T1000 (cell line): ENCODE measurements around the gene PCDHGA10.
"Not testable (repeated sequence)": the region's sequence is repeated elsewhere in the genome, so short reads cannot be mapped to it uniquely, and the experiment has no call there.

Experiments used
- DNase-seq: peaks from one replicate; lab custom pipeline; 2025; ENCODE audit warnings: mixed read lengths; lab: John Stamatoyannopoulos, UW

Gene PCDHGA10

DNA sequence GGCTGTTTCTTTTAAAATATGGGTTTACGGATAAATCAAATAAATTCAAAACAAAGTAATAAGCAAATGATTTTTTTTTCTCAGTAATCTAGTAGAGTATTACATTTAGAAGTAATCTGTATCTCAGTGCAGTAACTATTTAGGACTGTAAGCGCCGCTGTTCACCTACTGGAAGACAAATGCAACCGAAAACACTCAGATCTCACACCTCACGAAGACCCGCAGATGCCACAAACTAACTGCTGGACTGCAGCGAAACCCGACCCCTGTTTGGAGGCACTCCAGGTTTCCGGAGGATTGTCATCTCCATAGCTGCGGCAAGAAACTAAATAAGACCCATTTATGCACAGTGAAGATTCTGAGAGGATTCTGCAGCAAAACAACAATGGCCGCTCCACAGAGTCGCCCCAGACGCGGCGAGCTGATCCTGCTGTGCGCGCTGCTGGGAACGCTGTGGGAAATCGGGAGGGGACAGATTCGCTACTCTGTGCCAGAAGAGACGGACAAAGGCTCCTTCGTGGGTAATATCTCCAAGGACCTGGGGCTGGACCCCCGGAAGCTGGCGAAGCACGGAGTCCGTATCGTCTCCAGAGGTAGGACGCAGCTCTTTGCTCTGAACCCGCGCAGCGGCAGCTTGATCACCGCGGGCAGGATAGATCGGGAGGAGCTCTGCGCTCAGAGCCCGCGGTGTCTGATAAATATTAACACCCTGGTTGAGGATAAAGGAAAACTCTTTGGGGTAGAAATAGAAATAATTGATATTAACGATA is 20.2 kb upstream of the PCDHGA10 start, which contains the start of gene PCDHGA8:
Gene PCDHGA8, plus strand, starts transcription at position 205 of the 770 bp plus-strand sequence. Its CDS starts 181 bp downstream, at position 386.
- DNase-seq: no peak

DNA sequence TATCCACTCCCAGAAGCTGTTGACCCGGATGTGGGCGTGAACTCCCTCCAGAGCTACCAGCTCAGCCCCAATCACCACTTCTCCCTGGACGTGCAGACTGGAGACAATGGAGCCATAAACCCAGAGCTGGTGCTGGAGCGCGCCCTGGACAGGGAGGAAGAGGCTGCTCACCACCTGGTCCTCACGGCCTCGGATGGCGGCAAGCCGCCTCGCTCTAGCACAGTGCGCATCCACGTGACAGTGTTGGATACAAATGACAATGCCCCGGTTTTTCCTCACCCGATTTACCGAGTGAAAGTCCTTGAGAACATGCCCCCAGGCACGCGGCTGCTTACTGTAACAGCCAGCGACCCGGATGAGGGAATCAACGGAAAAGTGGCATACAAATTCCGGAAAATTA is 19.5 kb upstream of the PCDHGA10 start:
- DNase-seq: no peak

DNA sequence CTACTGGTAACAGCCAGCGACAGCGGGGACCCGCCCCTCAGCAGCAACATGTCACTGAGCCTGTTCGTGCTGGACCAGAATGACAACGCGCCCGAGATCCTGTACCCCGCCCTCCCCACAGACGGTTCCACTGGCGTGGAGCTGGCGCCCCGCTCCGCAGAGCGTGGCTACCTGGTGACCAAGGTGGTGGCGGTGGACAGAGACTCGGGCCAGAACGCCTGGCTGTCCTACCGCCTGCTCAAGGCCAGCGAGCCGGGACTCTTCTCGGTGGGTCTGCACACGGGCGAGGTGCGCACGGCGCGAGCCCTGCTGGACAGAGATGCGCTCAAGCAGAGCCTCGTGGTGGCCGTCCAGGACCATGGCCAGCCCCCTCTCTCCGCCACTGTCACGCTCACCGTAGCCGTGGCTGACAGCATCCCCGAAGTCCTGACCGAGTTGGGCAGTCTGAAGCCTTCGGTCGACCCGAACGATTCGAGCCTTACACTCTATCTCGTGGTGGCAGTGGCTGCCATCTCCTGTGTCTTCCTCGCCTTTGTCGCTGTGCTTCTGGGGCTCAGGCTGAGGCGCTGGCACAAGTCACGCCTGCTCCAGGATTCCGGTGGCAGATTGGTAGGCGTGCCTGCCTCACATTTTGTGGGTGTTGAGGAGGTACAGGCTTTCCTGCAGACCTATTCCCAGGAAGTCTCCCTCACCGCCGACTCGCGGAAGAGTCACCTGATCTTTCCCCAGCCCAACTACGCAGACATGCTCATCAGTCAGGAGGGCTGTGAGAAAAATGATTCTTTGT is 18.2 kb upstream of the PCDHGA10 start:
- DNase-seq: not testable (repeated sequence)

DNA sequence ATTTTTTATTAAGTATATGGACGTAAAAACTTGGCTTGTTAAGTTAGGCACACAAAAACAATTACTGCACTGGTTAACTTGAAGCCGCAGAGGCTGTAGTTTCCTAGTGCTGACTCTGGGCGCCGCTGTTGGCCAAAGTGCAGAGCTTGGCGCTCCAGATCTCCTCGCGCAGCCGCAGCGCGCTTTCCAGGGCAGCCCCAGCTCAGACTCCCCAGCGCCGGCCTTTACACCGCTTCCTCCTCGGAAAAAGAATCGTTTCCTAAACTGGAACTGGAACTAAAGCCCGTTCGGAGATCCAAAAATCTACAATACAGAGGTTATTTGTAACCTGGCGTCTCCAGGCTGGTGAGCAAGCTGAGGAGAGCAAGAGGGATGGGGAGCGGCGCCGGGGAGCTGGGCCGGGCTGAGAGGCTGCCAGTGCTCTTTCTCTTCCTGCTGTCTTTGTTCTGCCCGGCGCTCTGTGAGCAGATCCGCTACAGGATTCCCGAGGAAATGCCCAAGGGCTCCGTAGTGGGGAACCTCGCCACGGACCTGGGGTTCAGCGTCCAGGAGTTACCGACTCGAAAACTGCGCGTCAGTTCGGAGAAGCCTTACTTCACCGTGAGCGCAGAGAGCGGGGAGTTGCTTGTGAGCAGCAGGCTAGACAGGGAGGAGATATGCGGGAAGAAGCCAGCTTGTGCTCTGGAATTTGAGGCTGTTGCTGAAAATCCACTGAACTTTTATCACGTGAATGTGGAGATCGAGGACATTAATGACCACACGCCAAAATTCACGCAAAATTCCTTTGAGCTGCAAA is 14.8 kb upstream of the PCDHGA10 start, which contains the start of gene PCDHGB5:
Gene PCDHGB5, plus strand, starts transcription at position 192 of the 796 bp plus-strand sequence. Its CDS starts 181 bp downstream, at position 373.
- DNase-seq: peak; percentile 52

DNA sequence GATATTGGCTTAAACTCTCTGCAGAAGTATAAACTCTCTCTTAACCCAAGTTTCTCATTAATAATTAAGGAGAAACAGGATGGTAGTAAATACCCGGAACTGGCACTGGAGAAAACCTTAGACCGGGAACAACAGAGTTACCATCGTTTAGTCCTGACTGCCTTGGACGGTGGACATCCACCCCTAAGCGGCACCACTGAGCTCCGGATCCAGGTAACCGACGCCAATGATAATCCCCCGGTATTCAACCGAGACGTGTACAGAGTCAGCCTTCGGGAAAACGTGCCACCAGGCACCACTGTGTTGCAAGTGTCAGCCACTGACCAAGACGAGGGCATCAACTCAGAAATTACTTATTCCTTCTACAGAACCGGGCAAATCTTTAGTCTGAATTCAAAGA is 14.2 kb upstream of the PCDHGA10 start:
- DNase-seq: no peak

DNA sequence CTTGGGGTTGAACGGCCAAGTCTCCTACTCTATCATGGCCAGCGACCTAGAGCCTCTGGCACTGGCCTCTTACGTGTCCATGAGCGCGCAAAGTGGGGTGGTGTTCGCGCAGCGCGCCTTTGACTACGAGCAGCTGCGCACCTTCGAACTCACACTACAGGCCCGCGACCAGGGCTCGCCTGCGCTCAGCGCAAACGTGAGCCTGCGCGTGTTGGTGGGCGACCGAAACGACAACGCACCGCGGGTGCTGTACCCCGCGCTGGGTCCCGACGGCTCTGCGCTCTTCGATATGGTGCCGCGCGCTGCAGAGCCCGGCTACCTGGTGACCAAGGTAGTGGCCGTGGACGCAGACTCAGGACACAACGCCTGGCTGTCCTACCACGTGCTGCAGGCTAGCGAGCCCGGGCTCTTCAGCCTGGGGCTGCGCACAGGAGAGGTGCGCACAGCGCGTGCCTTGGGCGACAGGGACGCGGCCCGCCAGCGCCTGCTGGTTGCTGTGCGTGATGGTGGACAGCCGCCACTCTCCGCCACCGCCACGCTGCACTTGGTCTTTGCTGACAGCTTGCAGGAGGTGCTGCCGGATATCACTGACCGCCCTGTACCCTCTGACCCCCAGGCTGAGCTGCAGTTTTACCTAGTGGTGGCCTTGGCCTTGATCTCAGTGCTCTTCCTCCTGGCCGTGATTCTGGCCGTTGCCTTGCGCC is 13.1 kb upstream of the PCDHGA10 start:
- DNase-seq: no peak

DNA sequence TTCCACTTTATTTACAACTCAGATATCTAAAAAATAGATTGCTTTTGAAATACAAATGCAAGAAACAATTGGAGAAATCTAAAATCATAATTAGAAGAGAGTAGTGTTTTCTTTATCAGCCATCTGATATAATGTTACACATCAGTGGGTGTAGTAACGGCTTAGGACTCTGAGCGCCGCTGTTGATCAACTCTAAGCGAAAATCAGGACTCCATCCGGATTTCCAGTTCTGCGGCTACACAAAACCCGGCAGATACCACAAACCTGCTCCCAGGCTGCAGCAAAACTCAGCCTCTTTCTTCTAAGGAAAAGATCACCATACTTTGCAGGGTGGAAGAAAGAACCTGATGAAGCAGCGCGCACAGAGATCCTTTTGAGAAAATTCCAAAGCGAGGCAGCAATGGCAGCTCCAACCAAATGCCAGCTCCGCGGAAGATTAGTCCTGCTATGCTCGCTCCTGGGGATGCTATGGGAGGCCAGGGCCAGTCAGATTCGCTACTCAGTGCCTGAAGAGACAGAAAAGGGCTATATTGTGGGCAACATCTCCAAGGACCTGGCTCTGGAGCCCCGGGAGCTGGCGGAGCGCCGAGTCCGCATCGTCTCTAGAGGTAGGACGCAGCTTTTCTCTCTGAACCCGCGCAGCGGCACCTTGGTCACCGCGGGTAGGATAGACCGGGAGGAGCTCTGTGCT is 10.1 kb upstream of the PCDHGA10 start, which contains the start of gene PCDHGA9:
Gene PCDHGA9, plus strand, starts transcription at position 226 of the 691 bp plus-strand sequence. Its CDS starts 175 bp downstream, at position 401.
- DNase-seq: no peak

DNA sequence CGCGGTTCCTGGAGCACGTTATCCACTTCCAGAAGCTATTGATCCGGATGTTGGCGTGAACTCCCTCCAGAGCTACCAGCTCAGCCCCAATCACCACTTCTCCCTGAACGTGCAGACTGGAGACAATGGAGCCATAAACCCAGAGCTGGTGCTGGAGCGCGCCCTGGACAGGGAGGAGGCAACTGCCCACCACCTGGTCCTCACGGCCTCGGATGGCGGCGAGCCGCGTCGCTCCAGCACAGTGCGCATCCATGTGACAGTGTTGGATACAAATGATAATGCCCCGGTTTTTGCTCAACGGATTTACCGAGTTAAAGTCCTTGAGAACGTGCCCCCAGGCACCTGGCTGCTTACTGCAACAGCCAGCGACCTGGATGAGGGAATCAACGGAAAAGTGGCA is 9.4 kb upstream of the PCDHGA10 start:
- no peak for DNase-seq

DNA sequence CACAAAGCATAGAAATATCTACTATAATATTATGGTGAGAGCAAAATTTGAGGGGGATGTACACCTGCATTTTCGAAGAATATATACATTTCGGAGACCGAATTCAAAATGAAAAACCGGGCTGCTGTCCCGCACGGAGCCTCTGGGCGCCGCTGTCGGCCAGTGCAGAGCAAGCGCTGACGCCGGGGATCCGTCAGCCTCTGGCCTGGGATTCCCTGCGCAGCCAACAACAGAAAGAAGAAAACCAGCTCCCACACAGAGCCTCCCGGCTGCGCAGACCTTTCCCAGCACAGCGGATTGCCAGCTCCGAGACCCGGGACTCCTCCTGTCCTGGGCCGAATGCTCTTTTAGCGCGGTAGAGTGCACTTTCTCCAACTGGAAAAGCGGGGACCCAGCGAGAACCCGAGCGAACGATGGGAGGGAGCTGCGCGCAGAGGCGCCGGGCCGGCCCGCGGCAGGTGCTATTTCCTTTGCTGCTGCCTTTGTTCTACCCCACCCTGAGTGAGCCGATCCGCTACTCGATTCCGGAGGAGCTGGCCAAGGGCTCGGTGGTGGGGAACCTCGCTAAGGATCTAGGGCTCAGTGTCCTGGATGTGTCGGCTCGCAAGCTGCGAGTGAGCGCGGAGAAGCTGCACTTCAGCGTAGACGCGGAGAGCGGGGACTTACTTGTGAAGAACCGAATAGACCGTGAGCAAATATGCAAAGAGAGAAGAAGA is 4.8 kb upstream of the PCDHGA10 start, which contains the start of gene PCDHGB6:
Gene PCDHGB6, plus strand, starts transcription at position 232 of the 716 bp plus-strand sequence. Its CDS starts 182 bp downstream, at position 414.
- not testable (repeated sequence) for DNase-seq

DNA sequence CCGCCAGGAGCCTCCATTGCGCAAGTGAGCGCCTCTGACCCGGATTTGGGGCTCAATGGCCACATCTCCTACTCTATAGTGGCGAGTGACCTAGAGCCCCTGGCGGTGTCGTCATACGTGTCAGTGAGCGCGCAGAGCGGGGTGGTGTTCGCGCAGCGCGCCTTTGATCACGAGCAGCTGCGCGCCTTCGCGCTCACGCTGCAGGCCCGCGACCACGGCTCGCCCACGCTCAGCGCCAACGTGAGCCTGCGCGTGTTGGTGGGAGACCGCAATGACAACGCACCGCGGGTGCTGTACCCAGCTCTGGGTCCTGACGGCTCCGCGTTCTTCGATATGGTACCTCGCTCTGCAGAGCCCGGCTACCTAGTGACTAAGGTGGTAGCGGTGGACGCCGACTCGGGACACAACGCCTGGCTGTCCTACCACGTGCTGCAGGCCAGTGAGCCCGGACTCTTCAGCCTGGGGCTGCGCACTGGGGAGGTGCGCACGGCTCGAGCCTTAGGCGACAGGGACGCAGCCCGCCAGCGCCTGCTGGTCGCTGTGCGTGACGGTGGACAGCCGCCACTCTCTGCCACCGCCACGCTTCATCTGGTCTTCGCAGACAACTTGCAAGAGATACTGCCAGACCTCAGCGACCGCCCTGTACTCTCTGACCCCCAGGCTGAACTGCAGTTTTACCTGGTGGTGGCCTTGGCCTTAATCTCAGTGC is 3.0 kb upstream of the PCDHGA10 start:
- DNase-seq: no peak

DNA sequence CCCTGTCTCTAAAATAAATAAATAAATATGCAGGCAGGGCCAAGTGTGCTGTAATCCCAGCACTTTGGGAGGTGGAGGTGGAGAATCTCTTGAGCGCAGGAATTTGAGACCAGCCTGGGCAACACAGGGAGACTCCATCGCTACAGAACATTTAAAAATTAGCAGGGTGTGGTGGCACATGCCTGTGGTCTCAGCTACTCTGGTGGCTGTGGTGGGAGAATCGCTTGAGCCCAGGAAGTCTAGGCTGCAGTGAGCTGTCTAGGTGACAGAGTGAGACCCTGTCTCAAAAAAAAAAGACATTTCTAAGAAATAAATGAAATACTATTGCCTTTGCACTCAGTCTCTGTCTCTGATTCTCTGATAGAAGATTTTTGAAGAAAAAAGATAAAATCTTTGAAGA is 1.2 kb upstream of the PCDHGA10 start:
- DNase-seq: no peak

DNA sequence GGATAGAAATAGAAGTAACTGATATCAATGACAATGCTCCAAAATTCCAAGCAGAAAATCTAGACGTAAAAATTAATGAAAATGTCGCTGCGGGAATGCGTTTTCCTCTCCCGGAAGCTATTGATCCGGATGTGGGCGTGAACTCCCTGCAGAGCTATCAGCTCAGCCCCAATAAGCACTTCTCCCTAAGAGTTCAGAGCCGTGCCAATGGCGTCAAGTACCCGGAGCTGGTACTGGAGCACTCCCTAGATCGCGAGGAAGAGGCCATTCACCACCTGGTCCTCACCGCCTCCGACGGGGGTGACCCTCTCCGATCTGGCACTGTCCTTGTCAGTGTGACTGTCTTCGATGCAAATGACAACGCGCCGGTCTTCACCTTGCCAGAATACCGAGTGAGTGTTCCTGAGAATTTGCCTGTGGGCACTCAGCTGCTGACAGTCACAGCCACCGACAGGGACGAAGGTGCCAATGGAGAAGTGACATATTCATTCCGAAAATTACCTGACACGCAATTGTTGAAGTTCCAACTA is 818 bp downstream of the PCDHGA10 start:
- DNase-seq: no peak

DNA sequence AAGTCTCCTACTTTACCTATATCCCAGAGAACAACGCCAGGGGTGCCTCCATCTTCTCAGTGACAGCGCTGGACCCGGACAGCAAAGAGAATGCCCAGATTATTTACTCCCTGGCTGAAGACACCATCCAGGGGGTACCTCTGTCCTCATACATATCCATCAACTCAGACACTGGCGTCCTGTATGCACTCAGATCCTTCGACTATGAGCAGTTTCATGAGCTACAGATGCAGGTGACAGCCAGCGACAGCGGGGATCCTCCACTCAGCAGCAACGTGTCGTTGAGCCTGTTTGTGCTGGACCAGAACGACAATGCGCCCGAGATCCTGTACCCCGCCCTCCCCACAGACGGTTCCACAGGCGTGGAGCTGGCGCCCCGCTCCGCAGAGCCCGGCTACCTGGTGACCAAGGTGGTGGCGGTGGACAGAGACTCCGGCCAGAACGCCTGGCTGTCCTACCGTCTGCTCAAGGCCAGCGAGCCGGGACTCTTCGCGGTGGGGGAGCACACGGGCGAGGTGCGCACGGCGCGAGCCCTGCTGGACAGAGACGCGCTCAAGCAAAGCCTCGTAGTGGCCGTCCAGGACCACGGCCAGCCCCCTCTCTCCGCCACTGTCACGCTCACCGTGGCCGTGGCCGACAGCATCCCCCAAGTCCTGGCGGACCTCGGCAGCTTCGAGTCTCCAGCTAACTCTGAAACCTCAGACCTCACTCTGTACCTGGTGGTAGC is 1.9 kb downstream of the PCDHGA10 start:
- DNase-seq: not testable (repeated sequence)

DNA sequence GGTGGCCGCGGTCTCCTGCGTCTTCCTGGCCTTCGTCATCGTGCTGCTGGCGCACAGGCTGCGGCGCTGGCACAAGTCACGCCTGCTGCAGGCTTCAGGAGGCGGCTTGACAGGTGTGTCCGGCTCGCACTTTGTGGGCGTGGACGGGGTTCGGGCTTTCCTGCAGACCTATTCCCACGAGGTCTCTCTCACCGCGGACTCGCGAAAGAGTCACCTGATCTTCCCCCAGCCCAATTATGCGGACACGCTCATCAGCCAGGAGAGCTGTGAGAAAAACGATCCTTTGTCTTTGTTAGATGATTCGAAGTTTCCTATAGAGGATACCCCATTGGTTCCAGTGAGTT is 2.5 kb downstream of the PCDHGA10 start:
- not testable (repeated sequence) for DNase-seq

DNA sequence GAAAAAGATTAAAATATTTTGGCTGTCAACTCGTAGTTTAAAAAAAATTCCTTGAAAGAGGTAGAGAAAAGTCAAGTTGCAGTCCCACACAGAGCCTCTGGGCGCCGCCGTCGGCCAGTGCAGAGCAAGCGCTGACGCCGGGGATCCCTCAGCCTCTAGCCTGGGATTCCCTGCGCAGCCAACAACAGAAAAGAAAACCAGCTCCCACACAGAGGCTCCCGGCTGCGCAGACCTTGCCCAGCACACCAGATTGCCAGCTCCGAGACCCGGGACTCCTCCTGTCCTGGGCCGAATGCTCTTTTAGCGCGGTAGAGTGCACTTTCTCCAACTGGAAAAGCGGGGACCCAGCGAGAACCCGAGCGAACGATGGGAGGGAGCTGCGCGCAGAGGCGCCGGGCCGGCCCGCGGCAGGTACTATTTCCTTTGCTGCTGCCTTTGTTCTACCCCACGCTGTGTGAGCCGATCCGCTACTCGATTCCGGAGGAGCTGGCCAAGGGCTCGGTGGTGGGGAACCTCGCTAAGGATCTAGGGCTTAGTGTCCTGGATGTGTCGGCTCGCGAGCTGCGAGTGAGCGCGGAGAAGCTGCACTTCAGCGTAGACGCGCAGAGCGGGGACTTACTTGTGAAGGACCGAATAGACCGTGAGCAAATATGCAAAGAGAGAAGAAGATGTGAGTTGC is 4.8 kb downstream of the PCDHGA10 start, which contains the start of gene PCDHGB7:
Gene PCDHGB7, plus strand, starts transcription at position 184 of the 679 bp plus-strand sequence. Its CDS starts 183 bp downstream, at position 367.
- DNase-seq: not testable (repeated sequence)

DNA sequence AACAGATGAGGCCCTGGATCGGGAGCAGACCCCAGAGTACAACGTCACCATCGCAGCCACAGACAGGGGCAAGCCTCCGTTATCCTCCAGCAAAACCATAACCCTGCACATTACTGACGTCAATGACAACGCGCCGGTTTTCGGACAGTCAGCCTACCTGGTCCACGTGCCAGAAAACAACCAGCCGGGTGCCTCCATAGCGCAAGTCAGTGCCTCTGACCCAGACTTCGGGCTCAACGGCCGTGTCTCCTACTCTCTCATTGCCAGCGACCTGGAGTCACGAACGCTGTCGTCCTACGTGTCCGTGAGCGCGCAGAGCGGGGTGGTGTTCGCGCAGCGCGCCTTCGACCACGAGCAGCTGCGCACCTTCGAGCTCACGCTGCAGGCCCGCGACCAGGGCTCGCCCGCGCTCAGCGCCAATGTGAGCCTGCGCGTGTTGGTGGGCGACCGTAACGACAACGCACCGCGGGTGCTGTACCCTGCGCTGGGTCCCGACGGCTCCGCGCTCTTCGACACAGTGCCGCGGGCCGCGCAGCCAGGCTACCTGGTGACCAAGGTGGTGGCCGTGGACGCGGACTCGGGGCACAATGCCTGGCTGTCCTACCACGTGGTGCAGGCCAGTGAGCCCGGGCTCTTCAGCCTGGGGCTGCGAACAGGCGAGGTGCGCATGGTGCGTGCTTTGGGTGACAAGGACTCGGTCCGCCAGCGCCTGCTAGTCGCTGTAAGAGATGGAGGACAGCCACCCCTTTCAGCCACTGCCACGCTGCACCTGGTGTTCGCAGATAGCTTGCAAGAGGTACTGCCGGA is 6.5 kb downstream of the PCDHGA10 start:
- no peak for DNase-seq
